Thyroid gland (tissue), 4 donors: ENCODE data around the gene ETV1. TPM values are rescaled to one million over a fixed set of nuclear protein-coding genes. Genes with fewer than 3 reads are reported as not detected.
A peak's percentile ranks its signal among the peaks of the same experiment; 100 is the strongest.

ENCODE experiments used
- DNase-seq, 2 donors: peaks; one replicate each; pipeline ENCODE4 v3.0.0-alpha.2; 2019
- H3K27ac ChIP-seq, 3 donors: fragments of 200-600 bp; sonication (generic); 1 replicate in 2 of 3; 2 replicates in 1 of 3; pipeline ENCODE4 v1.5.1; 2016 to 2019; ENCODE audit warnings: mild to moderate bottlenecking in 1 of 3, moderate library complexity in 1 of 3
- H3K27me3 ChIP-seq: fragments of 200-600 bp; sonication (generic); one replicate; pipeline ENCODE4 v1.5.1; 2019
- H3K36me3 ChIP-seq, 2 donors: fragments of 200-600 bp; sonication (generic); one replicate each; pipeline ENCODE4 v1.5.1; 2016 to 2019
- H3K4me1 ChIP-seq, 2 donors: fragments of 200-600 bp; sonication (generic); one replicate each; pipeline ENCODE4 v1.5.1; 2017 to 2019
- H3K4me3 ChIP-seq, 3 donors: fragments of 200-600 bp; sonication (generic); replicated peaks in 1 of 3; 1 replicate in 2 of 3; 2 replicates in 1 of 3; pipeline ENCODE4 v1.5.1; 2016; ENCODE audit warnings: mild to moderate bottlenecking in 1 of 3
- H3K9me3 ChIP-seq: fragments of 200-600 bp; sonication (generic); one replicate; pipeline ENCODE4 v1.5.1; 2017
- CTCF ChIP-seq, 6 experiments: fragments of 200-600 bp in 3 of 6; fragments of 450-650 bp in 3 of 6; sonication (generic) in 3 of 6; IDR thresholded peaks; one replicate each; pipeline ENCODE4 v1.5.1; 2016 to 2019; ENCODE audit warnings: antibody characterized with exemption in 6 of 6, mild to moderate bottlenecking in 2 of 6, inconsistent platforms in 1 of 6, moderate library complexity in 1 of 6
- POLR2A ChIP-seq, 2 donors: fragments of 450-650 bp; IDR thresholded peaks; one replicate each; pipeline ENCODE4 v1.6.1; 2017; ENCODE audit warnings: antibody characterized with exemption in 2 of 2, mild to moderate bottlenecking in 2 of 2, moderate library complexity in 1 of 2
- WGBS, 2 donors: methylation state at CpG; one replicate each; pipeline ENCODE4 v1.1.5; 2017; 5-methylcytosine and 5-hydroxymethylcytosine counted together
- intact Hi-C: fragments of 100-400 bp; cut with DNase I; formaldehyde crosslinking; loops from one replicate; pipeline ENCODE4 v1.15.1; 2023
- total RNA-seq, 4 donors: library from RNA; depleted of rRNA; stranded (reverse); fragments of >200 nt; gene quantifications; one replicate each; pipeline ENCODE4 v1.2.3, GENCODE V29; 2016

Gene ETV1
- total RNA-seq, 4 donors from 2014 or later: 5.9 to 18.6 (median 9.4) TPM

GRCh38 chr7:13949445-13949844, 40.0 kb downstream of the ETV1 start:
- TF ChIP-seq CTCF (IDR thresholded peaks at IDR 0.05): no peak
- no peak for TF ChIP-seq POLR2A (IDR thresholded peaks at IDR 0.05)
- intact Hi-C loops: no loop called here
- no peak for DNase-seq
- H3K27ac ChIP-seq: no peak overlapping the region
- H3K9me3 ChIP-seq: no peaks in the 10 kb centered on the region
- WGBS, 2 donors: 88 to 91% methylated on average over 2 of the region's 2 CpGs
- H3K4me1 ChIP-seq: peaks cover 9 to 19% of the 10 kb centered on the region in 2 donors
- H3K36me3 ChIP-seq: no peaks in the 10 kb centered on the region
- H3K4me3 ChIP-seq: no peak overlapping the region
- no peaks in the 10 kb centered on the region for H3K27me3 ChIP-seq

GRCh38 chr7:13948019-13948801, 41.3 kb downstream of the ETV1 start:
- intact Hi-C loops: no loop called here
- no peak for DNase-seq
- H3K27me3 ChIP-seq: no peaks in the 10 kb centered on the region
- 79 to 86% methylated on average over 9 of the region's 9 CpGs for WGBS, 2 donors
- TF ChIP-seq CTCF (IDR thresholded peaks at IDR 0.05) (no peak), POLR2A (IDR thresholded peaks at IDR 0.05) (no peak)
- H3K9me3 ChIP-seq: no peaks in the 10 kb centered on the region
- no peak overlapping the region for H3K27ac ChIP-seq
- no peaks in the 10 kb centered on the region for H3K36me3 ChIP-seq
- no peak overlapping the region for H3K4me3 ChIP-seq
- peaks cover 9 to 19% of the 10 kb centered on the region in 2 donors for H3K4me1 ChIP-seq

GRCh38 chr7:13947535-13947934, 41.9 kb downstream of the ETV1 start:
- TF ChIP-seq CTCF (IDR thresholded peaks at IDR 0.05) (no peak), POLR2A (IDR thresholded peaks at IDR 0.05) (no peak)
- Histone ChIP-seq H3K4me3 (no peak overlapping the region), H3K27me3 (no peaks in the 10 kb centered on the region), H3K9me3 (no peaks in the 10 kb centered on the region), H3K27ac (no peak overlapping the region), H3K4me1 (peaks cover 9 to 19% of the 10 kb centered on the region in 2 donors), H3K36me3 (no peaks in the 10 kb centered on the region)
- 98% methylated on average over 1 of the region's 1 CpG for WGBS, 2 donors
- DNase-seq: no peak
- intact Hi-C loops: no loop called here

GRCh38 chr7:13946181-13946580, 43.3 kb downstream of the ETV1 start:
- Histone ChIP-seq H3K27me3 (no peaks in the 10 kb centered on the region), H3K4me3 (no peak overlapping the region), H3K9me3 (no peaks in the 10 kb centered on the region), H3K36me3 (no peaks in the 10 kb centered on the region), H3K4me1 (peaks cover 9 to 19% of the 10 kb centered on the region in 2 donors), H3K27ac (peak overlapping the region in 1 of 3 donors; percentile 7)
- intact Hi-C loops: no loop called here
- TF ChIP-seq POLR2A (IDR thresholded peaks at IDR 0.05): no peak
- TF ChIP-seq CTCF (IDR thresholded peaks at IDR 0.05): no peak
- no peak for DNase-seq
- WGBS, 2 donors: 26 to 27% methylated on average over 1 of the region's 1 CpG

GRCh38 chr7:13945670-13946069, 43.8 kb downstream of the ETV1 start:
- Histone ChIP-seq H3K9me3 (no peaks in the 10 kb centered on the region), H3K4me1 (peaks cover 9 to 19% of the 10 kb centered on the region in 2 donors), H3K36me3 (no peaks in the 10 kb centered on the region), H3K27ac (peak overlapping the region in 1 of 3 donors; percentile 7), H3K4me3 (no peak overlapping the region), H3K27me3 (no peaks in the 10 kb centered on the region)
- WGBS, 2 donors: 32 to 39% methylated on average over 7 of the region's 7 CpGs
- intact Hi-C loops: no loop called here
- TF ChIP-seq POLR2A (IDR thresholded peaks at IDR 0.05) (no peak), CTCF (IDR thresholded peaks at IDR 0.05) (no peak)
- peak; percentile 9 to 36 for DNase-seq
